Hepatic stellate cell (primary cell): ENCODE measurements around the gene ALAS1.

ENCODE experiments used
- DNase-seq: peaks from one replicate; pipeline ENCODE4 v3.0.0; 2011; ENCODE audit warnings: low spot score

The ALAS1 gene

DNA sequence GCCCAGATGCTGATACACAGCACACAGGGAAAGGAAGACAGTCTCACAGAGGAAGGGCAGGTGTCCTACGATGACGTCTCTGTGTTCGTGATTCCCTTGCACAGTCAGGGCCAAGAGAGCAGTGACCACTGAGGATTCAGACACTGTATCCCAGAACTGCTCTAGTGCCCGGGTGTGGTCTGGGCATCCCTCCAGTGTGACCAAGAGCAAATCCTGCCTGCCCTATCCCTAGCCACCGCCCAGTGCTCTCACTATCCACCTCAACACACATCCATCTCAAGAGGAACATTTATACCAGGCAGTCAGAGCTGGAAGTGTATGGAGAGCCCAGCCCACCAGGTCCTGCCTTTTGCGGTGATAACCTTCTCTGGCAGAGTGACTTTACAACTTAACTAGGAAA lies 51.7 kb downstream of the ALAS1 start:
- DNase-seq, result no peak

DNA sequence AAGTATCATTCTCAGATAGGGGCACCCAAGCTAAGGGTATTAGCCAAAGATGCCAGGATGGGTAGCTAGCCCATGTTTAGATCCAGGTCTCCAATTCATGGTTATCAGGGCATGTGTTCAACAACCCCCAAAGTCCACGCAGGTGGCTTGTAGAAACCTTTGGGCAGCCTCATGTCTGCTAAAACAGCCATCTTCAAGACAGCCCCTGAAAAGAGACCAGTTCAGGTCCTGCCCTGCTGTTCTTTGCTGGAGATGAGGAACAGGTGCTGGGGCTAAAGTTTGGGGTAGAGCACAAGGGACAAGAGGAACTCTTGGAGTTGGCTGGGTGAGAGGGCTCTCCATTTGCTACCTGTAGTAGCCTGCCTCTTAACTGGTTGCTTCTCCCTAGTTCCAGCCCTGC lies 52.2 kb downstream of the ALAS1 start:
- no peak for DNase-seq

- DNase-seq, result no peak
These were observed 55.6 kb downstream of the ALAS1 start for GRCh38 chr3:52253314-52254304.

DNA sequence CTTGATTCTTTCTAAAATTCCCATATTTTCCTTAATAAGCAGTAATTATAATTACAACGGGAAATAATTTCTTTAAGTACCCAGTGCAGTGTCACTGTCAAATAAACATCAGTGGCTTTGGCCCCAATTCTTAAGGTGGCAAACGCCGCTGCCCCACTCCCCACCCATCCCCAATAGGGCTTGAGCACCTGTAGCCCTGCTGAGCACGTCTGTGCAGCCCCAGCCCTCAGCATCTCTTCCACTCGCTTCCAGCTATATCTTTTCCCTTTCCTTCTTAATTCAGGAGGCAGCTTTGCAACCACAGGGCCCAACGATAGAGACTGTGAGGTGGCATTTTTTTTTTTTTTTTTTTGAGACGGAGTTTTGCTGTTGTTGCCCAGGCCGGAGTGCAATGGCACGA lies 56.6 kb downstream of the ALAS1 start:
- DNase-seq, result no peak

GRCh38 chr3:52256159-52256558 lies 58.2 kb downstream of the ALAS1 start:
- DNase-seq, result no peak

GRCh38 chr3:52256622-52257021 lies 58.7 kb downstream of the ALAS1 start:
- DNase-seq, result no peak

- no peak for DNase-seq
These were observed 60.0 kb downstream of the ALAS1 start for GRCh38 chr3:52257911-52258310.

GRCh38 chr3:52259035-52259434 lies 61.1 kb downstream of the ALAS1 start:
- DNase-seq, result no peak

- DNase-seq, result no peak
These were observed 61.5 kb downstream of the ALAS1 start for GRCh38 chr3:52259448-52259847.

DNA sequence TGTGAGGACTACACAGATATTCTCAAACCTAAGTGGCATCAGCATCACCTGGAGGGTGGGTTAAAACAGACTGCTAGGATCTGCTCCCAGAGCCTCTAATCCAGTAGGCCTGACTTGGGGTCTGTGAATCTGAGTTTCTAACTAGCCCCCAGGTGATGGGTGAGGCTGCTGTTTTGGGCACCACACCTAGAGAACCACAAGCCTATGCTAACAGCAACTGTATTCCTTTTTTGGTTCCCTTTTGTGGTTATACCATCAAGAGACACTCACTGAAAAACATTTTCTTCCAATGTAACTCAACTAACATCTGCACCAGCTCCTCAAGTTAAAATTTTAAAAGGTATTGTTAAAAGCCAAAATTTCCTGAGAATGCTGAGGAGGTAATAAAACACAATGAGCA lies 64.5 kb downstream of the ALAS1 start:
- no peak for DNase-seq
